Panc1 (cell line): ENCODE results near the gene TC2N.

Experiments used
- CTCF ChIP-seq: fragments of 450-650 bp; IDR thresholded peaks from 2 replicates; pipeline ENCODE4 v1.5.1; 2017; ENCODE audit warnings: mild to moderate bottlenecking
- POLR2AphosphoS5 ChIP-seq: IDR thresholded peaks from 2 replicates; pipeline ENCODE4 v1.6.1; 2012; ENCODE audit warnings: mild to moderate bottlenecking, low read depth, low read length, moderate library complexity
- REST ChIP-seq, 2 experiments: IDR thresholded peaks; 2 replicates each; pipeline ENCODE4 v1.6.1; 2011 to 2012; ENCODE audit warnings: low read depth in 2 of 2, control low read depth in 1 of 2, low read length in 1 of 2, mild to moderate bottlenecking in 1 of 2, moderate library complexity in 1 of 2; ENCODE audit not compliant: insufficient read depth in 1 of 2
- TCF7L2 ChIP-seq: IDR thresholded peaks from 2 replicates; pipeline ENCODE4 v1.6.1; 2011; ENCODE audit warnings: mild to moderate bottlenecking, low read depth, low read length, inconsistent platforms

- TF ChIP-seq CTCF, result no peak
- TF ChIP-seq TCF7L2, result no peak
- TF ChIP-seq REST (IDR thresholded peaks at IDR 0.05; ENCODE audit: insufficient read depth in 1 of 2, low read depth in 2 of 2, low read length in 1 of 2), result no peak
- no peak for TF ChIP-seq POLR2AphosphoS5
Measured at GRCh38 chr14:91831337-91831736, 36.0 kb downstream of the TC2N start.
